ENCODE measurements around the gene REELD1. TPM values are rescaled to one million over a fixed set of nuclear protein-coding genes. Genes with fewer than 3 reads are reported as not detected.

Gene REELD1
- total RNA-seq, 1 experiment from 2014 or later: 0.25 TPM

DNA sequence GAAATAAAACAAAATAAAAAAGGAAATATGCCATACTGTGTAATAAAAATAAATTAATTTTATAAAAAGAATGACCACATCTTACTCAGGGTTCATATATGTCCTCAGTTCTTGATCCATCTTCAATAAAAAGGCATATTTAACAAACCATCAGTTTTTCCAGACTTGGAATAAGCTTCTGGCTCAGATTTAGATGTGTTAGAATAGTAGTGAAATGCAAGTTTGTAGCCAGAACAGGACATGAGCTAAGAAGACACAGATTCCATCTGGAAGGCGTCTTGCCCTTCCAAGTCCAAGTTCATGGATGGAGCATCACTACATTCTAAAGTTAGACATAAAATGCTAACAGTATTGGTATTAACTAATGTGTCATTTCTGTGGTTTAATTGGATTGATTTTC lies 49.1 kb upstream of the REELD1 start:
- DNase-seq (ENCODE audit: low read depth, low spot score) (no peak), ATAC-seq (no peak)
- no peaks in the 10 kb centered on the region for H3K79me2 ChIP-seq (ENCODE audit: insufficient read depth, low read length)
- H4K20me1 ChIP-seq (ENCODE audit: insufficient read depth): no peaks in the 10 kb centered on the region
- TF ChIP-seq RAD21 (IDR thresholded peaks at IDR 0.05; ENCODE audit: low read depth) (no peak), SP1 (IDR thresholded peaks at IDR 0.05; ENCODE audit: low read depth) (no peak), POLR2A (IDR thresholded peaks at IDR 0.05; ENCODE audit: borderline replicate concordance, extremely low read depth, insufficient read depth, insufficient read length) (no peak), ELF1 (IDR thresholded peaks at IDR 0.05; ENCODE audit: borderline replicate concordance, low read depth) (no peak), EZH2 (IDR thresholded peaks at IDR 0.05) (no peak)
- TF ChIP-seq, protein P1, sequence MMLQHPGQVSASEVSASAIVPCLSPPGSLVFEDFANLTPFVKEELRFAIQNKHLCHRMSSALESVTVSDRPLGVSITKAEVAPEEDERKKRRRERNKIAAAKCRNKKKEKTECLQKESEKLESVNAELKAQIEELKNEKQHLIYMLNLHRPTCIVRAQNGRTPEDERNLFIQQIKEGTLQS (IDR thresholded peaks at IDR 0.05): no peak
- TF ChIP-seq, protein P2, sequence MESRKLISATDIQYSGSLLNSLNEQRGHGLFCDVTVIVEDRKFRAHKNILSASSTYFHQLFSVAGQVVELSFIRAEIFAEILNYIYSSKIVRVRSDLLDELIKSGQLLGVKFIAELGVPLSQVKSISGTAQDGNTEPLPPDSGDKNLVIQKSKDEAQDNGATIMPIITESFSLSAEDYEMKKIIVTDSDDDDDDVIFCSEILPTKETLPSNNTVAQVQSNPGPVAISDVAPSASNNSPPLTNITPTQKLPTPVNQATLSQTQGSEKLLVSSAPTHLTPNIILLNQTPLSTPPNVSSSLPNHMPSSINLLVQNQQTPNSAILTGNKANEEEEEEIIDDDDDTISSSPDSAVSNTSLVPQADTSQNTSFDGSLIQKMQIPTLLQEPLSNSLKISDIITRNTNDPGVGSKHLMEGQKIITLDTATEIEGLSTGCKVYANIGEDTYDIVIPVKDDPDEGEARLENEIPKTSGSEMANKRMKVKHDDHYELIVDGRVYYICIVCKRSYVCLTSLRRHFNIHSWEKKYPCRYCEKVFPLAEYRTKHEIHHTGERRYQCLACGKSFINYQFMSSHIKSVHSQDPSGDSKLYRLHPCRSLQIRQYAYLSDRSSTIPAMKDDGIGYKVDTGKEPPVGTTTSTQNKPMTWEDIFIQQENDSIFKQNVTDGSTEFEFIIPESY (IDR thresholded peaks at IDR 0.05; ENCODE audit: extremely low read depth, insufficient replicate concordance, low read length): no peak
- TF ChIP-seq, protein P3, sequence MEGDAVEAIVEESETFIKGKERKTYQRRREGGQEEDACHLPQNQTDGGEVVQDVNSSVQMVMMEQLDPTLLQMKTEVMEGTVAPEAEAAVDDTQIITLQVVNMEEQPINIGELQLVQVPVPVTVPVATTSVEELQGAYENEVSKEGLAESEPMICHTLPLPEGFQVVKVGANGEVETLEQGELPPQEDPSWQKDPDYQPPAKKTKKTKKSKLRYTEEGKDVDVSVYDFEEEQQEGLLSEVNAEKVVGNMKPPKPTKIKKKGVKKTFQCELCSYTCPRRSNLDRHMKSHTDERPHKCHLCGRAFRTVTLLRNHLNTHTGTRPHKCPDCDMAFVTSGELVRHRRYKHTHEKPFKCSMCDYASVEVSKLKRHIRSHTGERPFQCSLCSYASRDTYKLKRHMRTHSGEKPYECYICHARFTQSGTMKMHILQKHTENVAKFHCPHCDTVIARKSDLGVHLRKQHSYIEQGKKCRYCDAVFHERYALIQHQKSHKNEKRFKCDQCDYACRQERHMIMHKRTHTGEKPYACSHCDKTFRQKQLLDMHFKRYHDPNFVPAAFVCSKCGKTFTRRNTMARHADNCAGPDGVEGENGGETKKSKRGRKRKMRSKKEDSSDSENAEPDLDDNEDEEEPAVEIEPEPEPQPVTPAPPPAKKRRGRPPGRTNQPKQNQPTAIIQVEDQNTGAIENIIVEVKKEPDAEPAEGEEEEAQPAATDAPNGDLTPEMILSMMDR (IDR thresholded peaks at IDR 0.05 in 2 of 3, conservative IDR thresholded peaks at IDR 0.05 in 1 of 3; ENCODE audit: borderline replicate concordance in 1 of 3, insufficient read depth in 1 of 3, low read depth in 2 of 3, low read length in 2 of 3): no peak
- ChIA-PET RAD21 (ENCODE audit: low non-redundant PET in 1 of 2, low total read pairs in 2 of 2, uncharacterized antibody in 2 of 2, unreplicated experiment in 2 of 2) (no interaction called here), POLR2A (no interaction called here), CTCF (no interaction called here)
- H3K4me2 ChIP-seq (ENCODE audit: low read length): no peak overlapping the region
- H3K27ac ChIP-seq (ENCODE audit: low read depth, low read length): no peak overlapping the region
- no peaks in the 10 kb centered on the region for H3K4me1 ChIP-seq (ENCODE audit: control insufficient read depth in 1 of 2, insufficient read depth in 2 of 2, low read length in 2 of 2)
- no peaks in the 10 kb centered on the region for H3K36me3 ChIP-seq (ENCODE audit: control insufficient read depth in 1 of 2, insufficient read depth in 2 of 2, low read length in 2 of 2)
- H2AFZ ChIP-seq (ENCODE audit: low read depth, low read length, poor library complexity, severe bottlenecking): no peak overlapping the region
- intact Hi-C loops (cut with micrococcal nuclease): no loop called here
- no TSS peak for BruUV-seq (replicated peaks)
- no peaks in the 10 kb centered on the region for H3K9me2 ChIP-seq (ENCODE audit: insufficient read depth)
- H3K9ac ChIP-seq (ENCODE audit: low read length): no peak overlapping the region
- H3K4me3 ChIP-seq (replicated peaks in 1 of 2; ENCODE audit: low read depth in 1 of 2, low read length in 2 of 2): no peak overlapping the region
- no peaks in the 10 kb centered on the region for H3K9me3 ChIP-seq (ENCODE audit: control insufficient read depth in 1 of 2, insufficient read depth in 1 of 2, low read depth in 1 of 2, low read length in 2 of 2)
- H3K27me3 ChIP-seq (ENCODE audit: insufficient read depth, low read length): no peaks in the 10 kb centered on the region

All from HCT116 (cell line).